Right lobe of liver (tissue), 6 donors: ENCODE measurements around the gene KRTAP16-1. TPM values are rescaled to one million over a fixed set of nuclear protein-coding genes. Genes with fewer than 3 reads are reported as not detected.
"Not testable (repeated sequence)": the region's sequence is repeated elsewhere in the genome, so short reads cannot be mapped to it uniquely, and the experiment has no call there.

Experiments
- ATAC-seq, 4 donors: fragments of 200-7000 bp; cut with Tn5 transposase; one replicate each; pipeline ENCODE4 v1.9.1; 2020; ENCODE audit warnings: mild to moderate bottlenecking in 4 of 4, moderate library complexity in 4 of 4
- DNase-seq, 3 donors: peaks; one replicate each; pipeline ENCODE4 v3.0.0-alpha.2; 2020
- H3K27ac ChIP-seq, 3 donors: fragments of 200-600 bp; one replicate each; pipeline ENCODE4 v1.8.0; 2022
- H3K27me3 ChIP-seq, 2 donors: fragments of 200-600 bp; one replicate each; pipeline ENCODE4 v1.8.0; 2022
- H3K36me3 ChIP-seq, 4 donors: fragments of 200-600 bp; sonication (generic) in 1 of 4; one replicate each; pipeline versions ENCODE4 v1.5.1 to v1.8.0; 2017 to 2022; ENCODE audit warnings: control low read depth in 1 of 4
- H3K4me1 ChIP-seq, 4 donors: fragments of 200-600 bp; sonication (generic) in 1 of 4; one replicate each; pipeline versions ENCODE4 v1.5.1 to v1.8.0; 2017 to 2022; ENCODE audit warnings: control low read depth in 1 of 4
- H3K4me3 ChIP-seq, 3 donors: fragments of 200-600 bp; one replicate each; pipeline ENCODE4 v1.8.0; 2022
- H3K9me3 ChIP-seq, 4 donors: fragments of 200-600 bp; sonication (generic) in 1 of 4; one replicate each; pipeline versions ENCODE4 v1.5.1 to v1.8.0; 2017 to 2022; ENCODE audit warnings: control low read depth in 1 of 4
- POLR2A ChIP-seq: fragments of 450-650 bp; IDR thresholded peaks from one replicate; pipeline ENCODE4 v1.6.1; 2017; ENCODE audit warnings: antibody characterized with exemption, mild to moderate bottlenecking
- WGBS: methylation state at CpG from one replicate; pipeline ENCODE4 v1.1.6; 2018; ENCODE audit warnings: low coverage, low lambda C conversion rate; ENCODE audit not compliant: insufficient coverage; ENCODE audit errors: missing lambda C conversion rate; 5-methylcytosine and 5-hydroxymethylcytosine counted together
- intact Hi-C, 2 donors: fragments of 100-400 bp; cut with DNase I; formaldehyde crosslinking; loops; one replicate each; pipeline versions ENCODE4 v1.11.2 to v1.14.1; 2022
- total RNA-seq, 6 experiments: library from RNA; depleted of rRNA in 2 of 6; stranded (reverse); fragments of >200 nt in 2 of 6; fragmentation: NEBNext Ultra II Directional in 3 of 6; extraction: Animal tissue kit (Norgen Biotek cat#: 25700) in 3 of 6; gene quantifications; one replicate each; pipeline versions ENCODE4 v1.1.0 to v1.2.4, GENCODE V29; 2016 to 2023
- TF ChIP-seq, protein P1 (sequence below), 4 donors: fragments of 200-600 bp in 3 of 4; fragments of 450-650 bp in 1 of 4; IDR thresholded peaks; one replicate each; pipeline versions ENCODE4 v1.5.1 to v1.8.0; 2016 to 2022; ENCODE audit warnings: antibody characterized with exemption in 4 of 4, mild to moderate bottlenecking in 2 of 4
- donor health status: DM: no; HTN: yes; CAD: no.
- donor health status: DM: no; HTN: no; CAD: no.
- donor health status: DM: no; HTN: no; CAD: no.
- donor health status: DM: no; HTN: yes; CAD: no.
- donor health status: DM: no; HTN: yes; CAD: no.

Gene KRTAP16-1
- total RNA-seq, 6 experiments from 2014 or later: not detected

DNA sequence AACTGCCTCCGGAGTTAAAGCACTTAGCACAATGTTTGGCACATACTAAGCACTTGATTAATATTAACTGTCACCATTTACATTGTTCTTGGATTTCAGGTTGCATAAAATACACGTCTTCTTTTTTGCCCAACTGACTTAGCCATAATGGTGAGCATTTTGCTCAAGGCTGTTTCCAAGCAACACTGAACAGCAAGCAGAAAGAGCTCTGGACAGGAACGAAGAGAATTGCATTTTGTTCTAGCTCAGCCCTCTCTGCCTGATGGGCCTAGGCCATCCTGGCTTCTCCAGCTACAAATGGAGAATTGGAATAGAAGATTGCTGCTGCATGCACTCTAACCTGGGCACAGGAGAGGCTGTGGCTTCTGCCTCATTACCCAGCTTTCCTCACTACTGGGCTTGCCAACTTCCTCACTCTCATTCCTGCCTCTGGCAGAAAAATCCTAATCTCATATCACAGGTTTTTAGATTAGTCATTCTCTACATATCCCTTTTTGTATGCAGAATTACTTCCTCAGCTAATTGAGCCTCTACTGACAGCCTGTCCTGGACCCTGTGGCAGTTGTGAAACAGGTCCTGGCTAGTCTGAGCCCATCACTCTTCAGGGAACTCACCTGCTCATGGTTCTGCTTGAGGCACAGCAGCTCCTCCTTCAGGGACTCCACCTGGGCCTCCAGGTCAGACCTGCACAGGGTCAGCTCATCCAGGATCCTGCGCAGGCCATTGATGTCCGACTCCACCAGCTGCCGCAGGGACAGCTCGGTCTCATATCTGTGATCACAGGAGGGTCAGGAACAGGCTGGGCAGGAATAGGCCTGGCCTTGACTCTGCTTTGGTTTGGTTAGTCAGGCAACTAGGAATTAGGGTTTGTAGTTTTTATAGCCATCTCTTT lies 39.0 kb upstream of the KRTAP16-1 start:
- H3K4me1 ChIP-seq: no peaks in the 10 kb centered on the region
- H3K4me3 ChIP-seq: no peak overlapping the region
- no peaks in the 10 kb centered on the region for H3K9me3 ChIP-seq
- no peak for TF ChIP-seq POLR2A
- TF ChIP-seq, protein P1, sequence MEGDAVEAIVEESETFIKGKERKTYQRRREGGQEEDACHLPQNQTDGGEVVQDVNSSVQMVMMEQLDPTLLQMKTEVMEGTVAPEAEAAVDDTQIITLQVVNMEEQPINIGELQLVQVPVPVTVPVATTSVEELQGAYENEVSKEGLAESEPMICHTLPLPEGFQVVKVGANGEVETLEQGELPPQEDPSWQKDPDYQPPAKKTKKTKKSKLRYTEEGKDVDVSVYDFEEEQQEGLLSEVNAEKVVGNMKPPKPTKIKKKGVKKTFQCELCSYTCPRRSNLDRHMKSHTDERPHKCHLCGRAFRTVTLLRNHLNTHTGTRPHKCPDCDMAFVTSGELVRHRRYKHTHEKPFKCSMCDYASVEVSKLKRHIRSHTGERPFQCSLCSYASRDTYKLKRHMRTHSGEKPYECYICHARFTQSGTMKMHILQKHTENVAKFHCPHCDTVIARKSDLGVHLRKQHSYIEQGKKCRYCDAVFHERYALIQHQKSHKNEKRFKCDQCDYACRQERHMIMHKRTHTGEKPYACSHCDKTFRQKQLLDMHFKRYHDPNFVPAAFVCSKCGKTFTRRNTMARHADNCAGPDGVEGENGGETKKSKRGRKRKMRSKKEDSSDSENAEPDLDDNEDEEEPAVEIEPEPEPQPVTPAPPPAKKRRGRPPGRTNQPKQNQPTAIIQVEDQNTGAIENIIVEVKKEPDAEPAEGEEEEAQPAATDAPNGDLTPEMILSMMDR (IDR thresholded peaks at IDR 0.05): no peak
- H3K27ac ChIP-seq: no peak overlapping the region
- H3K27me3 ChIP-seq: no peaks in the 10 kb centered on the region
- 64% methylated on average over 4 of the region's 7 CpGs for WGBS
- ATAC-seq: no peak
- DNase-seq: no peak
- intact Hi-C loops: no loop called here
- no peaks in the 10 kb centered on the region for H3K36me3 ChIP-seq

DNA sequence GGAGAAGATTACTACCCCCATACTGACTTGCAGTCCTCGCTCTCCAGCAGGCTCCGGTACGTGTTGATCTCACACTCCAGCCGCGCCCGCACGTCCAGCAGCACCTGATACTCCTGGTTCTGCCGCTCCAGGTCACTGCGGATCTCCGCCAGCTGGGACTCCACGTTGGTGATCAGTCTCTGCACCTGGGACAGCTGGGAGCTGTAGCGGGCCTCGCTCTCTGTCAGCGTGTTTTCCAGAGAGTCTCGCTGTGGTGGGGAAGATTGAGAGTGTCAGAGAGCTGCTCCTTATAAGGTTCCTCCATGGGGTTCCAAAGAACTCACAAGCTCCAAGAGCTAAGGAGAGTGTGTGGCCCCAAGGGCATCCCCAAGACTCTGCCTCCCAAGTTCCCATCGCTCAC lies 37.3 kb upstream of the KRTAP16-1 start:
- H3K27me3 ChIP-seq, intact Hi-C loops, ATAC-seq, DNase-seq, H3K27ac ChIP-seq, H3K4me3 ChIP-seq, H3K9me3 ChIP-seq, H3K36me3 ChIP-seq, H3K4me1 ChIP-seq: not testable (repeated sequence)
- 79% methylated on average over 8 of the region's 16 CpGs for WGBS

DNA sequence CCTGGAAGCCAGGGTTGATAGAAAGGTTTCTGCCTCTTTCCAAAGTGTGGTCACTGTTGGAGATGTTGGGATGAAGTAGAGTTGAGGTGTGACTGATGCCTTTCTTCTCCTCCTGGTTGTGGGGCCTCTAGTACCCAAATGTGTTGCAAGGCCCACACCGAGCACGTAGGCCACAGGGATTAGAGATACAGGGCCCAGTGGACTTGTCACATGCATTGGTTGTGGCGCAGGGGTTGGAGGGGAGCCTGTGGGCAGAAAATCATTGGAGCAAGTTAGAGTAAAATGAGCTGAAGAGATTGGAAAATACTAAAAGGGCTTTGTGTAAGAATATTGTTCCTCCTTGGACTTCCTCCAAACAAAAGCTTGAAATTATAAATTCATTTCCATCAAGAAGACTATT lies 36.9 kb upstream of the KRTAP16-1 start:
- no peak overlapping the region for H3K4me3 ChIP-seq
- no peaks in the 10 kb centered on the region for H3K36me3 ChIP-seq
- 71% methylated on average over 1 of the region's 3 CpGs for WGBS
- H3K9me3 ChIP-seq: no peaks in the 10 kb centered on the region
- TF ChIP-seq POLR2A: no peak
- TF ChIP-seq, protein P1 (IDR thresholded peaks at IDR 0.05): no peak
- H3K27ac ChIP-seq: no peak overlapping the region
- intact Hi-C loops: no loop called here
- no peak for ATAC-seq
- no peaks in the 10 kb centered on the region for H3K4me1 ChIP-seq
- H3K27me3 ChIP-seq: no peaks in the 10 kb centered on the region
- DNase-seq: no peak

DNA sequence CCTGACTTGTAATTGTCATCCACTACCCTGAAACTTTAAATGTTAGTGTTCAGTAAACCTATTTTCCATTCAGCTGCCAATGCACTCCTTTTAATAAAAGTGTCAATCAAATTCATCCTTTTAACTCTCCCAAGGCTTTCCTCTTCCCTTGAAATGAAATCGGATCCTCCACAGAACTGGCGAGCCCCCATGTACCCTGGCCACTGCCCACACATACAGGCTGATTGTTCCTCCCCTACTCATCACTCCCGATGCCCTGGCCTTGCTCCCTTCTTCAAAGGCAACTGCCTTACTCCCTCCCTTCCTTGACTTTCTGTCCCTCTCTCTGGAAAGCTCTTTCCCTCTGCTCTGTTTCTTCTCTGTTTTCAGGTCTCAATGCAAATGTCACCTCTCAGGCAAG lies 33.9 kb upstream of the KRTAP16-1 start:
- no peak overlapping the region for H3K4me3 ChIP-seq
- intact Hi-C loops: no loop called here
- no peak for DNase-seq
- 52% methylated on average over 3 of the region's 3 CpGs for WGBS
- H3K27me3 ChIP-seq: no peaks in the 10 kb centered on the region
- ATAC-seq: no peak
- no peaks in the 10 kb centered on the region for H3K36me3 ChIP-seq
- no peak overlapping the region for H3K27ac ChIP-seq
- no peaks in the 10 kb centered on the region for H3K9me3 ChIP-seq
- no peaks in the 10 kb centered on the region for H3K4me1 ChIP-seq
- TF ChIP-seq, protein P1 (IDR thresholded peaks at IDR 0.05): no peak
- no peak for TF ChIP-seq POLR2A
